ENCODE measurements around the gene KLK7.

KLK7 gene

DNA sequence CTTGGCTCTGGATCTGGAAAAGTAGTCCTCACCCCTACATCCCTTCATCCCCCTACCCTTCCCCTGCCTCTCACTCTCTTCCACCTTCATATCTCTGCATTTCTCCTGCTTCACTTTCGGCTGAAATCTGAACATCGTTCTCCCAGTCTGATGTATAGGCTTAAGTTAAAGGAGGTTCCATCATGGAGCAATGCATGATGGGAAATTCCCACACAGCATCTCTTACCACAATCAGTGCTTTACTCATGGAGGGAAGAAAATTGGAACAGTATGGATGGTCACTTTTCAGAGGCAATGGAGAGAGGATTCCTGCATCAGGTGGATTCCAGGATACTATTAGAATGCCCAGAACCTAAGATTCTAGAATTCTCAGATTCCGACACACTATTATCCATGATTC, 23.8 kb upstream of the KLK7 start:
- TF ChIP-seq EZH2phosphoT487 (IDR thresholded peaks at IDR 0.05; ENCODE audit: low read length) (no peak), EZH2 (optimal IDR thresholded peaks at IDR 0.05; ENCODE audit: low read depth, low read length) (no peak)
- TF ChIP-seq, protein P1, sequence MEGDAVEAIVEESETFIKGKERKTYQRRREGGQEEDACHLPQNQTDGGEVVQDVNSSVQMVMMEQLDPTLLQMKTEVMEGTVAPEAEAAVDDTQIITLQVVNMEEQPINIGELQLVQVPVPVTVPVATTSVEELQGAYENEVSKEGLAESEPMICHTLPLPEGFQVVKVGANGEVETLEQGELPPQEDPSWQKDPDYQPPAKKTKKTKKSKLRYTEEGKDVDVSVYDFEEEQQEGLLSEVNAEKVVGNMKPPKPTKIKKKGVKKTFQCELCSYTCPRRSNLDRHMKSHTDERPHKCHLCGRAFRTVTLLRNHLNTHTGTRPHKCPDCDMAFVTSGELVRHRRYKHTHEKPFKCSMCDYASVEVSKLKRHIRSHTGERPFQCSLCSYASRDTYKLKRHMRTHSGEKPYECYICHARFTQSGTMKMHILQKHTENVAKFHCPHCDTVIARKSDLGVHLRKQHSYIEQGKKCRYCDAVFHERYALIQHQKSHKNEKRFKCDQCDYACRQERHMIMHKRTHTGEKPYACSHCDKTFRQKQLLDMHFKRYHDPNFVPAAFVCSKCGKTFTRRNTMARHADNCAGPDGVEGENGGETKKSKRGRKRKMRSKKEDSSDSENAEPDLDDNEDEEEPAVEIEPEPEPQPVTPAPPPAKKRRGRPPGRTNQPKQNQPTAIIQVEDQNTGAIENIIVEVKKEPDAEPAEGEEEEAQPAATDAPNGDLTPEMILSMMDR (IDR thresholded peaks at IDR 0.05; ENCODE audit: low read length), result no peak
- Histone ChIP-seq H3K4me1 (ENCODE audit: low read length) (no peaks in the 10 kb centered on the region), H3K27me3 (replicated peaks; ENCODE audit: insufficient read depth, low read length) (peaks cover 7% of the 10 kb centered on the region; the same call in 1 of the 2 replicates), H2AFZ (ENCODE audit: low read length) (no peak overlapping the region), H3K79me2 (ENCODE audit: low read length) (no peaks in the 10 kb centered on the region), H3K4me2 (ENCODE audit: low read depth, low read length) (no peak overlapping the region), H3K9me2 (replicated peaks; ENCODE audit: insufficient read depth, low read length) (no peaks in the 10 kb centered on the region), H4K20me1 (ENCODE audit: insufficient read depth, low read length) (no peaks in the 10 kb centered on the region), H3K9me3 (replicated peaks; ENCODE audit: insufficient read depth, low read length) (no peaks in the 10 kb centered on the region), H3K4me3 (ENCODE audit: low read length) (no peak overlapping the region), H3K9ac (ENCODE audit: low read length) (no peak overlapping the region), H3F3A (ENCODE audit: insufficient read depth, low read length) (no peaks in the 10 kb centered on the region), H3K36me3 (replicated peaks; ENCODE audit: insufficient read depth, low read length) (no peaks in the 10 kb centered on the region), H3K27ac (ENCODE audit: low read length) (no peak overlapping the region)
- DNase-seq, result no peak

DNA sequence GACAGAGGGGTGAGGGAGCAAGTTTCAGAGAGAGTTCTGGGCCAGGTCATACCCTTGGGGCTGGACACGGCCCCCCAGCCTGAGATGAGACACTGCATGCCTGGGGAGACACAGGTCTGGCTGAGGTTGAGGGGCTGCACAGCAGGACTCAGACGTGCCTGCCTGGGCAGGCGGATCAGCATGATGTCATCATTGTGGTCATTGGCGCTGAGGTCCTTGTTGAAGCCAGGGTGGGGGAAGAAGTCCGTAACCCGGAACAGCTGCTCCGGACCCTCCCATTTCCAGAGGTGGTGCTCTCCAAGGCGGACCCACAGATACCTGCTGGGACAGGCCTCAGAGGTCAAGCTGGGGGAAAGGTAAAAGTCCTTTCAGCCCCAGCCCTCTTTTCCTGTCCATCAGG, 22.7 kb upstream of the KLK7 start:
- TF ChIP-seq, protein P1 (IDR thresholded peaks at IDR 0.05; ENCODE audit: low read length), result no peak
- TF ChIP-seq EZH2 (optimal IDR thresholded peaks at IDR 0.05; ENCODE audit: low read depth, low read length) (no peak), EZH2phosphoT487 (IDR thresholded peaks at IDR 0.05; ENCODE audit: low read length) (no peak)
- H3K9ac ChIP-seq (ENCODE audit: low read length), result no peak overlapping the region
- no peaks in the 10 kb centered on the region for H3K9me2 ChIP-seq (replicated peaks; ENCODE audit: insufficient read depth, low read length)
- peaks cover 9% of the 10 kb centered on the region; the same call in 1 of the 2 replicates for H3K27me3 ChIP-seq (replicated peaks; ENCODE audit: insufficient read depth, low read length)
- no peak overlapping the region for H3K4me2 ChIP-seq (ENCODE audit: low read depth, low read length)
- no peak overlapping the region for H3K27ac ChIP-seq (ENCODE audit: low read length)
- no peaks in the 10 kb centered on the region for H3K36me3 ChIP-seq (replicated peaks; ENCODE audit: insufficient read depth, low read length)
- no peaks in the 10 kb centered on the region for H3K9me3 ChIP-seq (replicated peaks; ENCODE audit: insufficient read depth, low read length)
- no peak overlapping the region for H2AFZ ChIP-seq (ENCODE audit: low read length)
- no peaks in the 10 kb centered on the region for H3K4me1 ChIP-seq (ENCODE audit: low read length)
- no peak for DNase-seq
- H3F3A ChIP-seq (ENCODE audit: insufficient read depth, low read length), result no peaks in the 10 kb centered on the region
- no peak overlapping the region for H3K4me3 ChIP-seq (ENCODE audit: low read length)
- no peaks in the 10 kb centered on the region for H4K20me1 ChIP-seq (ENCODE audit: insufficient read depth, low read length)
- no peaks in the 10 kb centered on the region for H3K79me2 ChIP-seq (ENCODE audit: low read length)

DNA sequence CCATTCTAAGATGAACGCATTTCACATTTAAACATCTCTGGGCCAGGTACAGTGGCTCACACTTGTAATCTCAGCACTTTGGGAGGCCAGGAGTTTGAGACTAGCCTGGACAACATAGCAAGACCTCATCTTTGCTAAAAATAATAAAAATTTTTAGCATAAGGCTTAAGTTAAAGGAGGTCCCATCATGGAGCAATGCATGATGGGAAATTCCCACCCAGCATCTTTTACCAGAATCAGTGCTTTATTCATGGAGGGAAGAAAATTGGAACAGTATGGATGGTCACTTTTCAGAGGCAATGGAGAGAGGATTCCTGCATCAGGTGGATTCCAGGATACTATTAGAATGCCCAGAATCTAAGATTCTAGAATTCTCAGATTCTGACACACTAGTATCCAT, 21.5 kb upstream of the KLK7 start:
- Histone ChIP-seq H2AFZ (ENCODE audit: low read length) (no peak overlapping the region), H3K27me3 (replicated peaks; ENCODE audit: insufficient read depth, low read length) (peaks cover 9% of the 10 kb centered on the region; the same call in 1 of the 2 replicates), H3K4me2 (ENCODE audit: low read depth, low read length) (no peak overlapping the region), H3F3A (ENCODE audit: insufficient read depth, low read length) (no peaks in the 10 kb centered on the region), H3K36me3 (replicated peaks; ENCODE audit: insufficient read depth, low read length) (no peaks in the 10 kb centered on the region), H3K4me1 (ENCODE audit: low read length) (no peaks in the 10 kb centered on the region), H3K27ac (ENCODE audit: low read length) (no peak overlapping the region), H3K9ac (ENCODE audit: low read length) (no peak overlapping the region), H3K4me3 (ENCODE audit: low read length) (no peak overlapping the region), H3K9me2 (replicated peaks; ENCODE audit: insufficient read depth, low read length) (no peaks in the 10 kb centered on the region), H3K9me3 (replicated peaks; ENCODE audit: insufficient read depth, low read length) (no peaks in the 10 kb centered on the region), H3K79me2 (ENCODE audit: low read length) (no peaks in the 10 kb centered on the region), H4K20me1 (ENCODE audit: insufficient read depth, low read length) (no peaks in the 10 kb centered on the region)
- TF ChIP-seq, protein P1 (IDR thresholded peaks at IDR 0.05; ENCODE audit: low read length), result no peak
- TF ChIP-seq EZH2 (optimal IDR thresholded peaks at IDR 0.05; ENCODE audit: low read depth, low read length) (no peak), EZH2phosphoT487 (IDR thresholded peaks at IDR 0.05; ENCODE audit: low read length) (no peak)
- DNase-seq, result no peak
